Coronary artery (tissue), 2 donors: ENCODE measurements around the gene CCS.

Source experiments
- DNase-seq: peaks from one replicate; pipeline ENCODE4 v3.0.0-alpha.2; 2017; ENCODE audit warnings: low spot score
- H3K27ac ChIP-seq, 2 donors: fragments of 200-600 bp; sonication (generic); one replicate each; pipeline ENCODE4 v1.5.1; 2016 to 2019
- H3K4me3 ChIP-seq: fragments of 200-600 bp; sonication (generic); 2 replicates; pipeline ENCODE4 v1.5.1; 2016; ENCODE audit warnings: mild to moderate bottlenecking, moderate library complexity
- TF ChIP-seq, protein P1 (sequence below): fragments of 200-600 bp; sonication (generic); IDR thresholded peaks from one replicate; pipeline ENCODE4 v1.5.1; 2019; ENCODE audit warnings: antibody characterized with exemption

CCS gene

DNA sequence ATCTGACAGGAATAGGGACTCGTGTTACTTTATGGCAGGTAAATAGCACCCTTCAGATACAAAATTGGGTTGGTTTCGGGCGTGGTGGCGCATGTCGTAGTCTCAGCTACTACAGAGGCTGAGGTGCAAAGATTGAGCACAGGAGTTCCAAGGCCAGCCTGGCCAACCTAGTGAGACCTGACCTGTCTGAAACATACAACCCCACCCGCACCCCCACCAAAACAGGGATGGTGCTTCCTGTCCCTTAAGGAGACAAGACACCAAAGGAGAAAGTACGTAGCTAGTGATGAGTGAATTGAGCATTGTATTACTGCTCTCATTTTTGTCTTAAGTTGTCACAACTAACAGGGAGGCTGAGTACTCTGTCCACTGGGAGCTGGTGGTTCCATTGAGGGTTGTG, 59.7 kb downstream of the CCS start:
- TF ChIP-seq, protein P1, sequence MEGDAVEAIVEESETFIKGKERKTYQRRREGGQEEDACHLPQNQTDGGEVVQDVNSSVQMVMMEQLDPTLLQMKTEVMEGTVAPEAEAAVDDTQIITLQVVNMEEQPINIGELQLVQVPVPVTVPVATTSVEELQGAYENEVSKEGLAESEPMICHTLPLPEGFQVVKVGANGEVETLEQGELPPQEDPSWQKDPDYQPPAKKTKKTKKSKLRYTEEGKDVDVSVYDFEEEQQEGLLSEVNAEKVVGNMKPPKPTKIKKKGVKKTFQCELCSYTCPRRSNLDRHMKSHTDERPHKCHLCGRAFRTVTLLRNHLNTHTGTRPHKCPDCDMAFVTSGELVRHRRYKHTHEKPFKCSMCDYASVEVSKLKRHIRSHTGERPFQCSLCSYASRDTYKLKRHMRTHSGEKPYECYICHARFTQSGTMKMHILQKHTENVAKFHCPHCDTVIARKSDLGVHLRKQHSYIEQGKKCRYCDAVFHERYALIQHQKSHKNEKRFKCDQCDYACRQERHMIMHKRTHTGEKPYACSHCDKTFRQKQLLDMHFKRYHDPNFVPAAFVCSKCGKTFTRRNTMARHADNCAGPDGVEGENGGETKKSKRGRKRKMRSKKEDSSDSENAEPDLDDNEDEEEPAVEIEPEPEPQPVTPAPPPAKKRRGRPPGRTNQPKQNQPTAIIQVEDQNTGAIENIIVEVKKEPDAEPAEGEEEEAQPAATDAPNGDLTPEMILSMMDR = no peak
- Histone ChIP-seq H3K4me3 (no peak overlapping the region), H3K27ac (no peak overlapping the region)
- no peak for DNase-seq

DNA sequence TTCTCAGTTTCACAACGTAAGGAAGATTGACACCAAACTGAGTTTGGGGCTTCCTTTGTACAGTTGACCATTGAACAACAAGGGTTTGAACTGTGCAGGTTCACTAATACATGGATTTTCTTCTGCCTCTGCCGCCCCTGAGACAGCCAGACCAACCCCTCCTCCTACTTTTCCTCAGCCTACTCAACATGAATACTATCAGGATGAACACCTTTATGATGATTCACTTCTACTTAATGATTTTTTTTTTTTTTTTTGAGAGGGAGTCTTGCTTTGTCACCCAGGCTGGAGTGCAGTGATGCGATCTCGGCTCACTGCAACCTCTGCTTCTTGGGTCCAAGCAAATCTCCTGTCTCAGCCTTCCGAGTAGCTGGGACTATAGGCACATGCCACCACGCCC, 60.1 kb downstream of the CCS start:
- DNase-seq = no peak
- no peak overlapping the region for H3K4me3 ChIP-seq
- TF ChIP-seq, protein P1 = no peak

More for the DNA sequence above, 60.1 kb downstream of the CCS start:
- H3K27ac ChIP-seq = no peak overlapping the region
